ENCODE data around the gene BIK.
A peak's percentile ranks its signal among the peaks of the same experiment; 100 is the strongest.

The BIK gene

DNA sequence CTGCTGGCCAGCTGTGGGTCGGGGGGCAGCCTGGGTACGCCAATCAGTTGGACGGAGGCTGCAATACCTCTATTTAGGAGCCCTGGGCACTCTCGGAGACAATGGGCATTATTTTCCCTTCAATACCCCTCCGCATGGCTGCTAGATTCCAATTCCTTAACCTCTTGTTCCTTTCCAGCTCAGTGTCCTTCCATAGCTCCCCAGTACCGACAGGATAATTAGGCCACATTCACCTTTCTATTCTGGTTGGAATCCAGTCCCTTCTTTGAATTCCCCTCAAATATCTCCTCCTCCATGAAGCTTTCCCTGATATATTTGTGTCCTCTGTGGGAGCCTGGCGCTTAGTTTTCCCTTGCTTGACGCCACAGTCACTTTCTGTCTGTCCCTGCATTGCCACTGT lies 4.2 kb upstream of the BIK start:
- DNase-seq: no peak

DNA sequence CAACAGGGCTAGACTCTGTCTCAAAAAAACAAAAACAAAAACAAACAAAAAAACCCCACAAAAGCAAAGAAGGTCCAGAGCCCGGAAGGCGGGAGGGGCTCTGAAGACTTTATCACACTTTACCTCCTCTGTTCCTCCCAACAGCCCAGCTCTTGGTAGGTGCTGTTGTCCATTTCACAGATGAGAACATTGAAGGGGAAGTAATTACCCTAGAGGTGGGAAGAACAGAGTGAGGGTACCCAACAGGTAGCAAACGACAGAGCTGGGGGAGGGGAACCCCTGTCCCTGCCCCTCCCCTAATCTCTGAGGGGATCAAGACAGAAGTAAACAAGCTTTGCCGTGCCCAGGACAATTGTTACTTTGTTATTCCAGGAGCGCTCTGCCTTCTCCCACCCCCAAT lies 1.0 kb upstream of the BIK start:
- no peak for DNase-seq

DNA sequence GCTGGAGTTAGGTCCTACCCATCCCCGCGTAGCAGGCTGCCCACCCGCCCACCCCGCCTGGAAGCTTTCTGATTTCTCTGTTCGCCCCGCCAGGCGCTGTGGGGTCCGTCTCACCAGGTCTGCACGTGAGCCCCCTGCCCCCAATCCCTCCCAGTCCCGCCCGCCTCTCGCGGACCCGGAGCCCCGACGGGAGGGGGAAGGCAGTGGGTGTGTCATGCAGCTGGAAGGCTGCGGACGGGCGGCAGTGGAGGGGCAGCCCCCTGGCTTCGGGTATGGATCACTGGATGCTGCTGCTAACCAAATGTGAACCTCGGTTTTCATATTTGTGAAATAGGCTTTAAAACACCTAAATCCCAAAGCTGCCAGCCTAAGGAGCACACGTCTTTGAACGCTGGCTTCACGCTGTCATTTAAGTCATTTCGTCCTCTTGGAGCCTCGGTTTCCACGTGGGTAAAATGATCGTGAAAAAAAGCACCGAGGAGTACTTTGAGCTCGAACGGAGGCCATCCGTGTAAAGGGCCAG lies 568 bp upstream of the BIK start:
- no peak for DNase-seq

DNA sequence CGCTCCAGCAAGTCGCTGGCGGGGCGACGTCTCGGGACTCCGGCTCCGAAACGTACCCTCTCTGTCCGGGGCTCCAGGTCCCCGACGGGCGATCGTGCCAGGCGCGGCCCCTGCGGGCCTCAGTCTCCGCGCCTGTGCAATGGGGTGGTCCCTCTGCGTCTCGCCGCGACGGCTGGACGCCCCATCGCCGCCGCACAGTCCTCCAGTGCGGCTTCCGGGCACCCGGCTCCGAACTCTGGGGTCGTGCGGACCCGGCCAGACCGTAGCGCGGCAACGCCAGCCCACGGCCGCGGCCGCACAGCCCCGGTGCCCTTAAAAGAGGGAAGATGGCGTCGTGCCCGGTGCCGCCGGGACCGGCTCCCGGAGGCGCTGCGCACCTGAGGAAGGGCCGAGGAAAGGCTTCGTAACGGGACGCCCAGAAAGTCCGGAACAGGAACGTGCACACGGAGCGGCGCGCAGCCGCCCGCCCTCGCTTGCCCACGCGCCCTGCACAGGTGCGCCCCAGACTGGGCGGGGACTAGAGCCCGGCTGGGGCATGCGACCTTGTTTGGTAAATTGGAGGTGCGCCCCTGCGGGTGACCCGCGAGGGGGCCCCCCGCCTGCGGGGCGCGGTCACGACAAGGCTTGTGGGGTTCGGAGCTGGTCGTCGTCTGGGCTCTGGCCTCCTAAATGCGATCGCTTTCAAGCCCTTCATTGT lies 525 bp downstream of the BIK start:
- no peak for DNase-seq

DNA sequence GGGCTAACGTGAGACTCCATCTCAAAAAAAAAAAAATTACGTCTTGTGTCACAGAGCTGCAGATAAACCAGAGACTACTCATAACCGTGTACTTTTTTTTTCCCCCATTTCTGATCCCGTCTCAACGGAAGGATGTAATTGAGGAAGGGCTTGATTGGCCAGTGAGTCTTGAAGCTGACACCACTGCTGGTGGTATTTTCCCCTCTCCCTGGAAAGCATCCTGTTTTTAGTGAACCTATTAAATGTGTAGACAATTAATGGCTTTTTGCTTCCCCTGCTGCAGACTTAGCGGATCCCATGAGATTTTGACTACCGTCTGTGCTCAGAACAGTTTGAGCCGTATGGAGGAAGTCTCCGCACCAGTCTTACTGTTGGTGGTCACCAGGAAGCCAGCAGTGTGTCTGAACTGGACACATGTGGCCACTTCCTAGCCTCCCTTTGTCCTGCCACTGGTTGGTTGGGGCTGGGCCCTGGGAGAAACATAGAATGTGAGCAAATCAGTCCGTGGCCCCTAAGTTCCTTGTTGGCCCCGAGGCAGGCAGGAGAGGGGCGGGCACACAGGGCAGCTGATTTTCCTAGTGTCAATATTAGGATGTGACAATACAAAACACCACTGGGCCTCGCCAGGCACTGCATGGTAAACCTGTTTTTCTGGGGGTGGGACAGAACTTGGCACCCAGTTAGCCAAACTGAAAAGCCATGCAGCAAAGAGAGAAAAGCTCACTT lies 3.1 kb downstream of the BIK start:
- DNase-seq: peak; percentile 22

DNA sequence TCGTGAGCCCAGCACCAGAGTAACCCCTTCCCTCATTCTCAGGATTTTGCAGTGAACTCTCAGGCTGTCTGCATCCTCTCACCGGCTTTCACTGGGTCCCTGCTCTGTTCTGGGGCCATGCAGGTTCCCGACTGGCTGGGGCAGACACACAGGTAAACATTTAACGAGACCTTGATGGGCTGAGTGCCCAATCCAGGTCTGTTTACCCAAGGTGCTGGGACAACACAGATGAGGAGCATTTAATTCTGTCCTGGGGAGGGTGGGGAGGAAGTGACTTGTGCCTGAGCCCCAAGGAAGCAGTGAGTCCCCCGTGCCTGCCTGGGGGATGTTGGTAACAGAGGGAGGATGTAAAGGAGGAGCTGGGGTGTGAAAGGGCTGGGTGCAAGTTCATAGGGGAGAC lies 4.4 kb downstream of the BIK start:
- DNase-seq: peak; percentile 24

DNA sequence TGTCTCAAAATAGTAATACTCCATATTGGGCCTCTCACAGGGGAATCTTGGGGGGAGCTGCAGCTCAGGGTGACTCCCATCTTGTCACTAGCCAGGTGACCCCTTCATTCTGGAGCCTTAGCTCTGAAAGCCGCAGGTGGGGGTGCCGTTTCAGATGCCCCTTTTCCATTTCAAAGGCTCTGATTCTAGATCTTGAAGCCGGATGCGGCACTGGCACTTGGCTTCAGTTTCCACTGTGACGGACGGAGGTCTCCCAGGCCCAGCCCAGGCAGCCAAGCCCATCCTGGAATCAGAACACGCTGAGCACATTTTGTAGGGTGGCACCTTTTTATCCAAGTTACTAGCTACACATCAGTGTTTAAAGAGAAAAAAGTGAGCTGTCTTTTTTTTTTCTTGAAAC lies 6.4 kb downstream of the BIK start:
- no peak for DNase-seq

DNA sequence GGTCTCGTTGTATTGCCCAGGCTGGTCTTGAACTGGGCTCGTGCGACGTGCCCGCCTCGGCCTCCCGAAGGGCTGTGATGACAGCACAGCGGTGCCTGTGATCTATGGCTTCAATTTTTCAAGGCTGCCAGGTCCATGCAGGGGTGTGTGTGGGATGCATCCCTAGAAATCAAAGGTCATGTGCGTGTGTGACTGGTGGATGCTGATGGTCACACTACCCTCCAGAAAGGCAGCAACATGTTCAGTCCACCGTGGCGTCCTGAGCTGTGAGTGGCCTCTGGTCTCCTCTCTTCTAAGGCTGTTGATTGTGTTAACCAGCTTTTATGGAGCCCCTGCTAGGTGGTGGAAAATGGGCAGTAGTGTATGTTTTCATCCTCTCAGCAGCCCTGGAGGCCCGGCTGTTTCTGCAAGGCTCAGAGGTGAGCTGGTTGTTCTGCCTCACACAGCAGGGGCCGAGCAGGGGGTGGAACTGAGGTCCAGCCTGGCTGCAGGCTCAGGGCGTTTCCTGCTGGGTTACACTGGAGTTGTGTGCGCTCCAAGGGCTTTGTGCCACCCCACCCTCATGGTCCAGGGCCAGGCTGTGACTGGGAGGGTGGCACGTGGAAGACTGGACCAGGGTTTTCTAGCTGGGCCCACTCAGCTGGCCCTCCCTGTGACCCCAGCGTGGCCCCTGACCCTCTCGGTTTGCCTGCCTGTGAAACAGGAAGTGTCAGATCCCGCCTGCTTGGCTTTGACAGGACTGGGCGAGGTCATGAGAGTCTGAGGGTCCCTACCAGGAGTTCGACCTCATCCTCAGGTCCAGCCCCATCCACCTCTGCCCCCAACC lies 7.7 kb downstream of the BIK start:
- DNase-seq: no peak

DNA sequence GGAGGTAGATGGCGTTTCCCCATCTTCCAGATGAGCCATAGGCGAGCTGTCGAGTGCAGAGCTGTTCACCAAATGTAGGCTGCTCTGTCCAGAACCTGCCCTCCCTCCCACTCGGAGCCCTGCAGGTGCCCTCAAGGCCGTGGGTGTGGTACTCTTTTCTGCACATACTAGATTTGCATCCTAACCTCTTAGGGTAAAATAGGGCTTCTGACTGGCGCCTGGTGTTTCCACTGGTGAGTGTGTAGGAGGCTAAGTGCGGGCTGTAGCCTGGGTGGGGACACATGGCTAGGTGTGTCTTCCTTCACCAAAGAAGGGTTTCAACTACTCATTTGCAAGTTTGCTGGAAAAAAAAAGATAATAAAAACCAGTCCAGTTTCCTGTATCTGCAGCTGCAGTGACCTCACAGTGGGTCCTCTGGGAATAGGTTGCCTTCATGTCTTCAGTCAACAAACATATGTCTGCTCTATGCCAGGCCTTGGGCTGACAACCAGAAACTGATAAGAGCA lies 8.5 kb downstream of the BIK start:
- DNase-seq: no peak

DNA sequence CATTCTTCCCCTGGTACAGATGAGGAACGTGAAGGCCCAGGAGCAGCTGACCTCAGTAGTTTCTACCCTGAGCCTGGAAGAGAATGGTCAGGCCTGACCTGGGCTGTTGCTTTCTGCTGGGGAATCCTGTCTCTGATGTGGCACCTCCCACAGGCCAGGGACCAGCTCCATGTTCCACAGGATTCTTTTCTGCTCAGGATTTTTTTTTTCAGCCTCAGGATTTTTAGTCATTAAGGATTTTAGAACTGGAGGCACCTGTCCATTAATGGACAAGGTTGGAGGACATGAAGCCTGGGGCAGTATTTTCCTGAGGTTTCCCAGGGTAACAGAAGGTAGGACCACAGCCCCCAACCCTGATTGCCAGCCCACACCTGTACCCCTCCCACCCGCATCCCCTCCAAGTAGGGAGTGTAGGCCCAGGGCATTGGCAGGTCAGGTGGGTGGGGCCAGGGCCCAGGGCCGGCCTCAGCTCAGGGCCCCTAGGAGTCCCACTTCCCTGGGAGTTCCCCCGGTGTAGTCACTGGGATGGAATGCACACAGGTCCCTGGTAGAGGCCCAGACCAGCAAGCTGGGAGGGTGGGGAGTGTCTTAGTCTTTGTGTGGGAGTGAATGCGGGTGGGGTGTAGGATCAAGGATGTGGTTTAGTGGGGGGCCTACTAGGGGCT lies 16.1 kb downstream of the BIK start:
- no peak for DNase-seq

DNA sequence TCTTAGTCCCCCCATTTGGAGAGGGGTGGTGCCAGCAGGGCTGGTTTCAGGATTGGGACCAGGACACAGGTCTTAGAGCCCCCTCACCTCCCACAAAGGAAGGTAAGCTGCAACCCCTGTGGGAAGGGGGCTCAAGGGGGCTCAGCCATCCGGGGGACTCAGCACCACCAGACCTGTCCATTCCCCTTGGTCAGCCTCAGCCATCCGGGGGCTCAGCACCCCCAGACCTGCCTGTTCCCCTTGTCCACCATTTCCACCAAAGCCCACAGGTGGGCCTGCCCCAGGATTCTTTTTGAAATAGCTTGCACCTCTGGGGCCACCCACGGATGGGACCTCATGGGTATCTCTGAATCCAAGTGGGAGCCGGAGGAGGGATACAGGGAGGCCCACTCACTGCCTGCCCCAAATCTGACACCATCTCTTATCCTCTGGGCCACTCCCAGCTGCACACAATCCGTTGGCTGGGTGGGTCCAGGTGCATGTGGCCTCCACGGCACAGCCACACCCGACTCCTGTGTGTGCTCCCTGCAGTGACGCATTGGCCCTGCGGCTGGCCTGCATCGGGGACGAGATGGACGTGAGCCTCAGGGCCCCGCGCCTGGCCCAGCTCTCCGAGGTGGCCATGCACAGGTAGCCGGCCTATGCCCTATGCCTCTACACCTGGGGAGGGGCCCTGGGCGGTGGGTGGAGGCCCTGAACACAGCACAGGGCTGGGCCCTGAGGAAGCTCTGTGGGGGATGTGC lies 16.8 kb downstream of the BIK start:
- DNase-seq: no peak

DNA sequence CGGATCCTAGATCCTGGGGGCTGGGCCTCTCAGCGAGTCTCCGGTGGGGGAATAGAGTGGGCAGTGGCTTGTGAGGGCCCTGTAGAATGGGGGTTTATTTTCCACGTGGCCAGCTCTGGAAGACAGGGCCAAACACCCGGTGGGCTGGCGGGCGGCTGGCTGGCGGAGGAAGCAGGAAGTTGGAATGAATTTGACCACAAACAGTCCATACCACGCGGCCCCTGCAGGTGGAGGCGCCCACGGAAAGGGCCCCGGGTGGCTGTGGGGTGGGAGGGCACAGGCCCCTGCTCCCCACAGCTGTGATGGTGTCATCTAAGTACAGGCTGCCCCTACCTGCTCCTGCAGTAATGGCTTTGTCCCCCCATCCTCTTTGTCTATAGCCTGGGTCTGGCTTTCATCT lies 17.6 kb downstream of the BIK start:
- DNase-seq: no peak

DNA sequence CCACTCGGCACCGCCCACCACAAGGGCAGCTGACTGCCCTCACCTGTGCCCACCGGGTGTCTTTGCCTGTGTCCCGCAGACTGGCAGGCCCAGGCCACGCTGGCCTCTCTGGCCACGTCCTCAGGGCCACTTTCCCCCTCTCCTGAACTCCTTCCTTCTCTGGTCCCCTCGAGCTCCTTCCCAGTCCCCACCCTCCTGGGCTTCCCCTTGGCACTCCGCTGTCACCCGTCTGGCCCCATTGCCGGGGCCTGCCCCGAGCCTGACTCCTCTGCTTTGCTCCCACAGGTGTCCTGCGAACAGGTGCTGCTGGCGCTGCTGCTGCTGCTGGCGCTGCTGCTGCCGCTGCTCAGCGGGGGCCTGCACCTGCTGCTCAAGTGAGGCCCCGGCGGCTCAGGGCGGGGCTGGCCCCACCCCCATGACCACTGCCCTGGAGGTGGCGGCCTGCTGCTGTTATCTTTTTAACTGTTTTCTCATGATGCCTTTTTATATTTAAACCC lies 18.4 kb downstream of the BIK start:
- peak; percentile 71 for DNase-seq

DNA sequence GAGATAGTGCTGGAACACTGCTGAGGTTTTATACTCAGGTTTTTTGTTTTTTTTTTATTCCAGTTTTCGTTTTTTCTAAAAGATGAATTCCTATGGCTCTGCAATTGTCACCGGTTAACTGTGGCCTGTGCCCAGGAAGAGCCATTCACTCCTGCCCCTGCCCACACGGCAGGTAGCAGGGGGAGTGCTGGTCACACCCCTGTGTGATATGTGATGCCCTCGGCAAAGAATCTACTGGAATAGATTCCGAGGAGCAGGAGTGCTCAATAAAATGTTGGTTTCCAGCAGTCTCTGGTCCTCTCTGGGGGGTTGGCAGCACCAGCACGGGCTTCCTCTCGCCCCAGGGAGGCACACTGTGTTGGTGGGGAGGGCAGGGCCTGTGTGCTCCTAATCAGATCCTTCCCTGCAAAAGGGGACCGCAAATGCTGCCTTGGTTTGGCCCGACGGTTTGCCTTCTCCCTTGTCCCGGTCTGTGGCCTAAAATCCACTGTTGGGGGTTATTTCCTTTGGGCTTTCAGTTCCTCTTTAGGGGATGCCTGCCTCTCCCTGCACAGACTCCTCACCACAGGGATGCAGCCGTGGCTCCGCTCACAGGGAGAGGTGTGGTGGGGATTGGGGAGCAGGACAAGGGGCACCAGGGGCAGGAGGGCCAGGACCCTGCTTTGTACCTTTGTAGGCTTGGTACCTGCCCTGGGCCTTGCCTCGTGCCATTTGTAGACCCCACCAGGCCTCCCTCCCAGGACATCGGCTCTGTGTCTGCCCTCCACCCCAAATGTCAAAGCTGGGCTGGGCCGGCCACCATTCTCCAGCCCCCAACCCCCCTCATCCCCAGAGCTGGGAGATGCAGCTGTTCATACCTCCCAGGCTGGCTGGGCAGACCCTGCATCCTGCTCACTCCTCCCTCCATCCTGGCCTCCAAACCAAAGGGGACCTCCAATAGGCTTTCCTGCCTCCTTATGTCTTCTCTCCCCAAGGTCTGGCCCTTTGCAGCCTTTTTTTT lies 19.2 kb downstream of the BIK start:
- peak; percentile 71 for DNase-seq

DNA sequence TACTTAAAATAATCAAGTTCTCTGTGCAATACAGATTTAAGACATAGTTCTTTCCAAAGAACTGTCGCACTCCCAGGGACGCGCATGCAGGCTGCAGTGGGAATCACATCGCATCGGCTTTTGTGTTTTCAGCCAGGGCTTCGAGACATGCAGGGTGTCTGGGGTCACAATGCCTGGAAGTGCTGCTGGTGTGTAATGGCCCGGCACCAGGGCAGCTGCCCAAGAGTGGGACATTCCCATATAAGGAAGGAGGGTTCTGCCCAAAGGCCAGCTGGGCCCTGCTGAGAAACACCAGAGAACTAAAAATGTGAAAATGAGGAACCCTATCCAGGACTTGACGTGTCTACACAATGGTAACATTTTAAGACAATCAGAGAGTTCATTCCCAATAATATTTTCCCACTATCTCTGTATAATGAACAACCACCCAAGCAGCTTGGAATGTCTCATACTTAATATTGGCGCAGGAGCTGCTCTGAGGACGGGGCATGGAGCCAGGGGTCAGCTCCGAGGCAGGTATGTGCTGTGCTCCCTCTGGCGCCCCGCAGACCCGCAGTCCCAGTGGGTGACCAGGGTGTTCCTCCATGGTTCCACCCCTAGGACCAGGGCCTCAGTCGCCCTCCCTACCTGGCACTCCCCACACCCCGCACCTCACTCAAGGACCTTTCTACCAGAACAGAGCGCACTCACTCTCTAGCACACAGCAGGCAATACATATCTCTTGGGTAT lies 21.4 kb downstream of the BIK start:
- DNase-seq: no peak

DNA sequence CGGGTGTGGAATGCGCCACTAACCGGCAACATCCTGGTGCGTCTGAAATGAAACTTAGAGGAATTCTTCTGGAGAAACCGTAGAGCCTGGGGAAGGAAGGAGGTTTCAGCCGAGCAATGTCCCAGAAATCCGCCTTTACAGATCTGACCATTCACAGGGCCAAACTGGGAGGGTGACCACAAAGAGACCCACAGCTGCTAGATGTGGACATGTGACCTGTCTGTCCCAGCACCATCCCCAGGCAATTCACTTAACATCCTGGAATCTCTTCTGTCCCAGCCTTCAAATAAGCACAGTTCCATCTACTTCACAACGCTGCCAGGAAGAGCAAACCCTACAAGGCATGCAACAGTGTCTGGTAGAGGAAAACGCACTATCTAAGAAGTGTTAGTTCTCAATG lies 22.9 kb downstream of the BIK start:
- no peak for DNase-seq

DNA sequence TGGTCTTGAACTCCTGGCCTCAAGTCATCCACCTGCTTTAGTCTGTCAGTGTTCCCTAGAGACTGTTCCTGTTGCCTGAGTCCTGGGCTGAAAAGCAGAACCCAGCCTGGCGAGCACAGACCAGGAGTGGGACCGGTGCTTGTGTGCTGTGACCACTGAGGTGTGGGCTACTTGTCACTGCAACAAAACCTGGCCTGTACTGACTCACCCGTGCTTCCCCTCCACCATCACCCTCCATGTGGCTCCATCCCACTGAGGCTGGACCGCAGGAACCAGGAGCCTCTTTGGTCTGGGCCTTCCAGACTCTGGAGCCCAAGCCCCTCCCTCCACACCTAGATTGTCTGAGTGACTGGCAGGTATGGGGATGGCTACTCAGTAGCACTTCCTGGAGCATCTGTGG lies 24.0 kb downstream of the BIK start:
- no peak for DNase-seq

DNA sequence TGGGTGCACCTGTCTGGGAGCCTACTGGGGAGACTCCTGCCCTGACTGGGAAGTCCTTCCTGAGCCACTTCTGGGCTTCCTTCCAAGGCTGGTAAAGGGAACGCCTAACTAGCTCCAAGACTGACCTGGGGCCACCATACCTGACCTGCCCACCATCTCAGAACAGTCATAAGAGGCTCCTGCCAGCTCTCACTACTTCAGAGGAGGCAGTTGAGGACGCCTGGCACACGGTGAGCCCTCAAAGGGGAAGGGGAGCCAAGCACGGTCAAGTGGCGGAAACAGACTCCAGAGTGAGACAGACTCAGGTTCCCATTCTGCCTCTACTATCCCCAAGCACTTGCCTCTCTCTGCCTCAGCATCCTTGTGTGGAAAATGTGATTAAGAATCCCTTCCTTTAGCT lies 25.0 kb downstream of the BIK start:
- DNase-seq: no peak

DNA sequence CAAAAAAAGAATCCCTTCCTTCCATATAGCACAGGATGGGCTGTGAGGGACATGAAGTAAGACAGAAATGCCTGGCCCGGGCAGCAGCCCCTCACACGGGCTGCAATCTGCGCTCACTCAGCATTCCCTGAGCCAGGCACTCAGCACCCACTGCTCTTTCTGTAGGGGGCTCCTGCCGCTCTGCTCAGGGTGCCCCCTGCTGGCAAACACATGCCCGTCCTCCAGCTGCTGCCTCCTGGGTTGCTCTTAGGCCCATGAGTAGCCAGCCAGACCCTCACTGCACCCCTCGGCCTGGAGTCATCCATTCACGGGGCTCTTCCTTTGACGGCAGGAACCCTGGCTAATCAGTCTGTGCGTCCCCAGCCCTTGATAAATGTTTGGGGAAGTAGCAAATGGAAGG lies 25.7 kb downstream of the BIK start:
- DNase-seq: no peak

DNA sequence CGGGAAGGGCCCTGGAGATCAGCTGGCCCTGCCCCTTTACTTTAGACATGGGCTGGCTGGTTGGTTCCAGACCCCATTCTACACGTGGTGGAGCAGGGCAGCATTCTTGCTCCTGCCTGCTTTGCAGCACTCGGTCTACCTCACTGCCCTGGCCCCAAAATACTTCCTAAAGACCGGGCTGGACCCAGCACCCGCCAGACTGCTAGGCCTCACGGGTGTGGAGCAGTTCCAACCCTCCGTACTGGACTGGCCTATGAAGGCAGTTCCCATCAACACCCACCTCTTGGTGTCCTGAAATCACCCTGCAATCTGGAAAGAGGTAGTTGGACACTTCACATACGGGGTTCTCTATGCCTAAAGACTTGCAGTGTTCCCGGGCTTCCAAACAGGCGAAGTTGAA lies 26.3 kb downstream of the BIK start:
- no peak for DNase-seq
